Psoas muscle (tissue), 8 donors: ENCODE data around the gene TRAPPC12. TPM values are rescaled to one million over a fixed set of nuclear protein-coding genes. Genes with fewer than 3 reads are reported as not detected.
"Not testable (repeated sequence)": the region's sequence is repeated elsewhere in the genome, so short reads cannot be mapped to it uniquely, and the experiment has no call there.

Experiments
- ATAC-seq, 4 donors: fragments of 200-7000 bp; cut with Tn5 transposase; one replicate each; pipeline ENCODE4 v1.9.1; 2020; ENCODE audit warnings: moderate library complexity in 3 of 4, mild to moderate bottlenecking in 2 of 4
- DNase-seq, 2 donors: peaks; one replicate each; pipeline ENCODE4 v3.0.0-alpha.2; 2020
- H3K27ac ChIP-seq: fragments of 200-600 bp; one replicate; pipeline ENCODE4 v1.8.0; 2022
- H3K27me3 ChIP-seq, 3 donors: fragments of 200-600 bp in 1 of 3; one replicate each; pipeline versions ENCODE4 v1.6.1 to v1.8.0; 2013 to 2022; ENCODE audit warnings: low read length in 2 of 3, mild to moderate bottlenecking in 2 of 3, moderate library complexity in 1 of 3; ENCODE audit not compliant: insufficient read depth in 3 of 3
- H3K36me3 ChIP-seq, 2 donors: fragments of 200-600 bp in 1 of 2; one replicate each; pipeline versions ENCODE4 v1.6.1 to v1.8.0; 2013 to 2022; ENCODE audit warnings: low read depth in 1 of 2, mild to moderate bottlenecking in 1 of 2, moderate library complexity in 1 of 2; ENCODE audit not compliant: insufficient read depth in 1 of 2
- H3K4me1 ChIP-seq: fragments of 200-600 bp; one replicate; pipeline ENCODE4 v1.8.0; 2022
- H3K4me3 ChIP-seq: fragments of 200-600 bp; one replicate; pipeline ENCODE4 v1.8.0; 2022; ENCODE audit warnings: mild to moderate bottlenecking
- H3K9me3 ChIP-seq: fragments of 200-600 bp; one replicate; pipeline ENCODE4 v1.8.0; 2022
- CTCF ChIP-seq: fragments of 200-600 bp; IDR thresholded peaks from one replicate; pipeline ENCODE4 v1.8.0; 2022; ENCODE audit warnings: antibody characterized with exemption
- WGBS, 3 donors: extraction: QIAGEN DNeasy Blood & Tissue Kit; methylation state at CpG; one replicate each; pipeline versions ENCODE4 v1.1.6 to v1.1.7; 2013; 5-methylcytosine and 5-hydroxymethylcytosine counted together
- intact Hi-C, 2 donors: fragments of 100-400 bp; cut with DNase I; formaldehyde crosslinking; loops; one replicate each; pipeline versions ENCODE4 v1.11.0 to v1.14.2; 2022
- polyA plus RNA-seq, 3 donors: library from polyadenylated mRNA; stranded (reverse); fragments of 200-250 nt; gene quantifications; one replicate each; pipeline ENCODE4 v1.2.3, GENCODE V29; 2013
- total RNA-seq, 4 donors: library from RNA; stranded (reverse); fragmentation: NEBNext Ultra II Directional in 2 of 4; extraction: Animal tissue kit (Norgen Biotek cat#: 25700) in 2 of 4; gene quantifications; one replicate each; pipeline versions ENCODE4 v1.2.1 to v1.2.4, GENCODE V29; 2021 to 2023
- donor health status: healthy with polysubstance abuse.
- donor health status: DM: no; HTN: no; CAD: no; lungs with moderate emphysema.
- donor health status: Bipolar disorder and iron deficiency.
- donor health status: healthy.
- donor health status: DM: yes; HTN: yes; CAD: no.
- donor health status: DM: no; HTN: no; CAD: no.
- donor health status: DM: no; HTN: no; CAD: no.
- donor health status: DM: yes; HTN: yes; CAD: no.

TRAPPC12 gene
- total and polyA plus RNA-seq, 7 donors, result 28.7 to 90.3 (median 56.7) TPM

- DNase-seq (no peak), ATAC-seq (no peak)
- 52 to 68% (median 63%) methylated on average over 2 of the region's 2 CpGs for WGBS, 3 donors
- intact Hi-C loops, result loop anchor here in 1 of 2 donors (5.0 kb wide), 1 partner anchor 35 kb away; no protein-coding TSS in a partner anchor
- peaks cover under 1% of the 10 kb centered on the region for H3K4me1 ChIP-seq
- no peak overlapping the region for H3K4me3 ChIP-seq
- H3K27me3 ChIP-seq, result no peaks in the 10 kb centered on the region
- TF ChIP-seq CTCF, result no peak
- H3K36me3 ChIP-seq, result peaks cover 0 to 76% of the 10 kb centered on the region in 2 donors
- no peak overlapping the region for H3K27ac ChIP-seq
- H3K9me3 ChIP-seq, result no peaks in the 10 kb centered on the region
Measured at GRCh38 chr2:3512086-3512485, 132.6 kb downstream of the TRAPPC12 start.

GRCh38 chr2:3513026-3513810 is 133.7 kb downstream of the TRAPPC12 start:
- ATAC-seq (no peak), DNase-seq (no peak)
- WGBS, 3 donors, result 95 to 98% (median 96%) methylated on average over 3 of the region's 3 CpGs
- no peaks in the 10 kb centered on the region for H3K9me3 ChIP-seq
- peaks cover 0 to 73% of the 10 kb centered on the region in 2 donors for H3K36me3 ChIP-seq
- H3K27me3 ChIP-seq, result no peaks in the 10 kb centered on the region
- peaks cover 11% of the 10 kb centered on the region for H3K4me1 ChIP-seq
- no peak overlapping the region for H3K27ac ChIP-seq
- no peak for TF ChIP-seq CTCF
- no peak overlapping the region for H3K4me3 ChIP-seq
- intact Hi-C loops, result loop anchor here in 1 of 2 donors (5.0 kb wide), 1 partner anchor 36 kb away; no protein-coding TSS in a partner anchor

GRCh38 chr2:3515438-3515837 is 135.9 kb downstream of the TRAPPC12 start:
- intact Hi-C loops, result loop anchor here (5.0 kb wide), 2 partner anchors 38 to 42 kb away; partner anchors contain the start of gene RNASEH1 (in 1 of the 2)
- not testable (repeated sequence) for H3K4me3 ChIP-seq, H3K9me3 ChIP-seq, DNase-seq, ATAC-seq, H3K27ac ChIP-seq, H3K27me3 ChIP-seq
- H3K4me1 ChIP-seq, result peaks cover 17% of the 10 kb centered on the region
- WGBS, 3 donors, result 86 to 100% (median 96%) methylated on average over 4 to 5 of the region's 5 CpGs
- H3K36me3 ChIP-seq, result peaks cover 0 to 54% of the 10 kb centered on the region in 2 donors

GRCh38 chr2:3516831-3517230 is 137.3 kb downstream of the TRAPPC12 start:
- DNase-seq (no peak), ATAC-seq (no peak)
- H3K36me3 ChIP-seq, result peaks cover 0 to 40% of the 10 kb centered on the region in 2 donors
- no peaks in the 10 kb centered on the region for H3K9me3 ChIP-seq
- no peaks in the 10 kb centered on the region for H3K27me3 ChIP-seq
- H3K4me1 ChIP-seq, result peaks cover 26% of the 10 kb centered on the region
- no peak for TF ChIP-seq CTCF
- 95 to 97% (median 96%) methylated on average over 3 of the region's 3 CpGs for WGBS, 3 donors
- intact Hi-C loops, result loop anchor here (5.0 kb wide), 2 partner anchors 40 kb away; partner anchors contain the start of gene RNASEH1 (in 1 of the 2)
- no peak overlapping the region for H3K4me3 ChIP-seq
- peak overlapping the region; percentile 99 for H3K27ac ChIP-seq

GRCh38 chr2:3517948-3518495 is 138.5 kb downstream of the TRAPPC12 start:
- ATAC-seq (no peak), DNase-seq (no peak)
- H3K27me3 ChIP-seq, result no peaks in the 10 kb centered on the region
- peaks cover 26% of the 10 kb centered on the region for H3K4me1 ChIP-seq
- no peaks in the 10 kb centered on the region for H3K9me3 ChIP-seq
- TF ChIP-seq CTCF, result no peak
- H3K36me3 ChIP-seq, result peaks cover 0 to 28% of the 10 kb centered on the region in 2 donors
- WGBS, 3 donors, result 25 to 28% (median 25%) methylated on average over 3 of the region's 3 CpGs
- intact Hi-C loops, result loop anchor here (2.0 to 5.0 kb wide), 3 partner anchors 19 to 41 kb away; partner anchors contain the start of gene RNASEH1 (in 1 of the 2)
- peak overlapping the region; percentile 99 for H3K27ac ChIP-seq
- H3K4me3 ChIP-seq, result peak overlapping the region; percentile 92
